Fibroblast of villous mesenchyme (primary cell): ENCODE results near the gene OR9I1. TPM values are rescaled to one million over a fixed set of nuclear protein-coding genes. Genes with fewer than 3 reads are reported as not detected.

Experiments
- DNase-seq: peaks from one replicate; pipeline ENCODE4 v3.0.0-alpha.2; 2010; ENCODE audit warnings: low read depth
- H3K4me3 ChIP-seq: 2 replicates; pipeline ENCODE4 v1.5.1; 2011; ENCODE audit warnings: low read depth, mild to moderate bottlenecking, low read length
- CTCF ChIP-seq: IDR thresholded peaks from 2 replicates; pipeline ENCODE4 v1.5.1; 2012; ENCODE audit warnings: low read depth, mild to moderate bottlenecking, low read length; ENCODE audit not compliant: insufficient read depth
- total RNA-seq: library from RNA; depleted of rRNA; stranded (reverse); fragments of >200 nt; gene quantifications from 2 replicates; pipeline ENCODE4 v1.2.3, GENCODE V29; 2012

Gene OR9I1
- not detected in 2 replicates for total RNA-seq

GRCh38 chr11:58125469-58125868, at the start of gene OR9I1:
OR9I1 (minus strand) TSS chr11:58125530; CDS start chr11:58119444, 6,086 bp downstream.
- DNase-seq, result no peak
- no peak within 1 kb of the TSS for H3K4me3 ChIP-seq
- TF ChIP-seq CTCF, result no peak

GRCh38 chr11:58165504-58166106, 40.3 kb upstream of the OR9I1 start:
- TF ChIP-seq CTCF, result no peak
- no peak overlapping the region for H3K4me3 ChIP-seq
- no peak for DNase-seq

- TF ChIP-seq CTCF, result no peak
- no peak for DNase-seq
Measured at GRCh38 chr11:58164990-58165389, 39.7 kb upstream of the OR9I1 start.

GRCh38 chr11:58164389-58164788, 39.1 kb upstream of the OR9I1 start:
- no peak for DNase-seq
- H3K4me3 ChIP-seq, result no peak overlapping the region
- TF ChIP-seq CTCF, result no peak

More at GRCh38 chr11:58164990-58165389, 39.7 kb upstream of the OR9I1 start:
- no peak overlapping the region for H3K4me3 ChIP-seq

GRCh38 chr11:58152781-58153180, 27.5 kb upstream of the OR9I1 start:
- DNase-seq, result no peak
- TF ChIP-seq CTCF, result no peak
- no peak overlapping the region for H3K4me3 ChIP-seq

- TF ChIP-seq CTCF, result no peak
- no peak for DNase-seq
- H3K4me3 ChIP-seq, result no peak overlapping the region
Measured at GRCh38 chr11:58142761-58143160, 17.4 kb upstream of the OR9I1 start.

- H3K4me3 ChIP-seq, result no peak overlapping the region
- TF ChIP-seq CTCF, result no peak
- DNase-seq, result no peak
Measured at GRCh38 chr11:58135171-58135570, 9.8 kb upstream of the OR9I1 start.
